Kidney (tissue), 14 donors: ENCODE results near the gene GLIS2. TPM values are rescaled to one million over a fixed set of nuclear protein-coding genes. Genes with fewer than 3 reads are reported as not detected.
A peak's percentile ranks its signal among the peaks of the same experiment; 100 is the strongest.

ENCODE experiments used
- DNase-seq, 5 donors: peaks; one replicate each; pipeline ENCODE4 v3.0.0-alpha.2; 2013 to 2020
- FAIRE-seq: peaks from 2 replicates; lab custom pipeline; 2012; peaks lifted over from hg19 to GRCh38; lab: Jason Lieb, UNC
- H3K27ac ChIP-seq, 2 donors: one replicate each; pipeline ENCODE4 v1.7.0; 2013; ENCODE audit warnings: low read depth in 2 of 2, low read length in 2 of 2, inconsistent platforms in 1 of 2
- H3K27me3 ChIP-seq: one replicate; pipeline ENCODE4 v1.7.1; 2013; ENCODE audit warnings: low read length, inconsistent platforms; ENCODE audit not compliant: control insufficient read depth, insufficient read depth
- H3K36me3 ChIP-seq, 3 donors: one replicate each; pipeline versions ENCODE4 v1.7.0 to v1.7.1; 2013; ENCODE audit warnings: low read length in 3 of 3, control low read depth in 1 of 3, inconsistent platforms in 1 of 3; ENCODE audit not compliant: insufficient read depth in 3 of 3, control insufficient read depth in 2 of 3
- H3K4me1 ChIP-seq, 3 donors: one replicate each; pipeline versions ENCODE4 v1.7.0 to v1.7.1; 2013; ENCODE audit warnings: low read length in 3 of 3, inconsistent platforms in 1 of 3, low read depth in 1 of 3; ENCODE audit not compliant: control insufficient read depth in 2 of 3, insufficient read depth in 2 of 3
- H3K4me3 ChIP-seq, 3 donors: one replicate each; pipeline versions ENCODE4 v1.7.0 to v1.8.1; 2013; ENCODE audit warnings: low read length in 3 of 3, control low read depth in 1 of 3, inconsistent platforms in 1 of 3
- H3K9ac ChIP-seq, 3 donors: one replicate each; pipeline versions ENCODE4 v1.7.0 to v1.7.1; 2013; ENCODE audit warnings: low read length in 3 of 3, control low read depth in 1 of 3, inconsistent platforms in 1 of 3
- H3K9me3 ChIP-seq, 3 donors: one replicate each; pipeline versions ENCODE4 v1.7.0 to v1.7.1; 2013; ENCODE audit warnings: low read length in 3 of 3, control low read depth in 1 of 3, inconsistent platforms in 1 of 3; ENCODE audit not compliant: control insufficient read depth in 2 of 3, insufficient read depth in 1 of 3
- intact Hi-C: fragments of 100-400 bp; cut with DNase I; formaldehyde crosslinking; loops from one replicate; pipeline ENCODE4 v1.11.1; 2022
- polyA plus RNA-seq: library from polyadenylated mRNA; stranded (reverse); fragments of 350-450 nt; fragmentation: Illumina TruSeq; extraction: RNeasy Lipid Tissue Mini Kit (QIAGEN cat#74804); gene quantifications from one replicate; pipeline ENCODE4 v1.2.3, GENCODE V29; 2014; ENCODE audit warnings: low read depth, low replicate concordance; ENCODE audit not compliant: insufficient read depth
- total RNA-seq: library from RNA; stranded (reverse); fragmentation: NEBNext Ultra II Directional; extraction: Animal tissue kit (Norgen Biotek cat#: 25700); gene quantifications from one replicate; pipeline ENCODE4 v1.2.1, GENCODE V29; 2021
- TF ChIP-seq, protein P1 (sequence below): IDR thresholded peaks from 3 replicates; pipeline ENCODE4 v1.5.1; 2012; ENCODE audit warnings: mild to moderate bottlenecking, moderate library complexity, borderline replicate concordance; ENCODE audit not compliant: insufficient read depth; ENCODE audit errors: extremely low read depth
- donor health status: control.
- donor health status: control.
- donor health status: control.
- donor health status: control.
- donor health status: control.
- donor health status: DM: yes; HTN: yes; CAD: no.
- donor health status: Normal renal cell carcinoma (clear cell type).

GLIS2 gene
- total and polyA plus RNA-seq, 2 donors from 2014 or later: 35.6 to 68.7 TPM

DNA sequence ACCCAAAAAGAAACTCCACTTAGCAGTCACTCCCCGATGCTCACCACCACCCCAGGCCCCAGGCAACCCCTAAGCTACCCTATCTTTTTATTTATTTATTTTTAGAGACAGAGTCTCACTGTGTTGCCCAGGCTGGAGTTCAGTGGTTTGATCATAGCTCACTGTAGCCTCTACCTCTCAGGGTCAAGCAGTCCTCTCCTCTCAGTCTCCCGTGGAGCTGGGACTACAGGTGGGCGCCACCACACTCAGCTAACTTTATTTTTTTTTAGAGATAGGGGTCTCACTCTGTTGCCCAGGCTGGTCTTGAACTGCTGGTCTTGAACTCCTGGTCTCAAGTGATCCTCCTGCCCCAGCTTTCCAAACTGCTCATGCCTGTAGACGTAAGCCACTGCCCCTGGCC is 14.7 kb upstream of the GLIS2 start:
- Histone ChIP-seq H3K9me3 (no peaks in the 10 kb centered on the region), H3K4me3 (no peak overlapping the region), H3K27me3 (no peaks in the 10 kb centered on the region), H3K36me3 (no peaks in the 10 kb centered on the region), H3K9ac (no peak overlapping the region), H3K4me1 (peaks cover 3 to 6% (median 3%) of the 10 kb centered on the region in 3 donors), H3K27ac (no peak overlapping the region)
- no peak for DNase-seq
- intact Hi-C loops: no loop called here
- FAIRE-seq: no peak
- TF ChIP-seq, protein P1, sequence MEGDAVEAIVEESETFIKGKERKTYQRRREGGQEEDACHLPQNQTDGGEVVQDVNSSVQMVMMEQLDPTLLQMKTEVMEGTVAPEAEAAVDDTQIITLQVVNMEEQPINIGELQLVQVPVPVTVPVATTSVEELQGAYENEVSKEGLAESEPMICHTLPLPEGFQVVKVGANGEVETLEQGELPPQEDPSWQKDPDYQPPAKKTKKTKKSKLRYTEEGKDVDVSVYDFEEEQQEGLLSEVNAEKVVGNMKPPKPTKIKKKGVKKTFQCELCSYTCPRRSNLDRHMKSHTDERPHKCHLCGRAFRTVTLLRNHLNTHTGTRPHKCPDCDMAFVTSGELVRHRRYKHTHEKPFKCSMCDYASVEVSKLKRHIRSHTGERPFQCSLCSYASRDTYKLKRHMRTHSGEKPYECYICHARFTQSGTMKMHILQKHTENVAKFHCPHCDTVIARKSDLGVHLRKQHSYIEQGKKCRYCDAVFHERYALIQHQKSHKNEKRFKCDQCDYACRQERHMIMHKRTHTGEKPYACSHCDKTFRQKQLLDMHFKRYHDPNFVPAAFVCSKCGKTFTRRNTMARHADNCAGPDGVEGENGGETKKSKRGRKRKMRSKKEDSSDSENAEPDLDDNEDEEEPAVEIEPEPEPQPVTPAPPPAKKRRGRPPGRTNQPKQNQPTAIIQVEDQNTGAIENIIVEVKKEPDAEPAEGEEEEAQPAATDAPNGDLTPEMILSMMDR: no peak

DNA sequence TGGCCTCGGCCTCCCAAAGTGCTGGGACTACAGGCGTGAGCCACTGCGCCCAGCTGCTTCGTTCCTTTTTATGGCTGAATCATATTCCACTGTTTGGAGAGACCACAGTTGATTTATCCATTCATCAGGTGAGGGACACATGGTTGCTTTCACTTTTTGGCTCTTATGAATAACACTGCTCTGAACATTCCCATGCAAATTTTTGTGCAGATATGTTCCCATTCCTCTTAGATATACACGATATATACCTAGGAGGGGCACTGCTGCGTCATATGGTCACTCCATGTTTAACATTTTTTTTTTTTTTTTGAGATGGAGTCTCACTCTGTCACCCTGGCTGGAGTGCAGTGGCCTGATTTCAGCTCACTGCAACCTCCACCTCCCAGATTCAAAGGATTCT is 13.9 kb upstream of the GLIS2 start:
- H3K4me1 ChIP-seq: peaks cover 5 to 13% (median 7%) of the 10 kb centered on the region in 3 donors
- H3K27ac ChIP-seq: no peak overlapping the region
- H3K9ac ChIP-seq: no peak overlapping the region
- no peaks in the 10 kb centered on the region for H3K36me3 ChIP-seq
- H3K27me3 ChIP-seq: no peaks in the 10 kb centered on the region
- TF ChIP-seq, protein P1: no peak
- H3K9me3 ChIP-seq: no peaks in the 10 kb centered on the region
- intact Hi-C loops: no loop called here
- no peak for FAIRE-seq
- no peak overlapping the region for H3K4me3 ChIP-seq
- DNase-seq: no peak

DNA sequence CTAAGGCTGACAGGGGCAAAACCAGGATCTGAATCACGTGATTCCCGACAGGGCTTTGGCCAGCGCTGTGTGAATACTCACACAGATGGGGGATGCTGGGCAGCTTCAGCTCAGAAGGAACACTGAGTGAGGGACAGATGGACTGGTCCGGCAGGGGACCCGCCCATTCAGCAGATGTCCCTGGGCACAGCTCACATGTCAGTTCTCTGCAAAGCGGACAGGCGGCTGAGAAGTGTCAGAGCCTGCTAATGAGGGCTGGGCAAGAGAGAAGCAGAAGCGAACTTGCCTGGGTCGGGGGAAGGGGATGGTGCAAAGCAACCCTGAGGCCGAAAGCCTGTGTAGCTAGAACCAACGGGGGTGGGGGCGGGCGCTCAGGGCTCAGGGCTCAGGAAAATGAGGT is 11.9 kb upstream of the GLIS2 start:
- TF ChIP-seq, protein P1: no peak
- no peaks in the 10 kb centered on the region for H3K27me3 ChIP-seq
- no peaks in the 10 kb centered on the region for H3K36me3 ChIP-seq
- no peak overlapping the region for H3K9ac ChIP-seq
- no peak overlapping the region for H3K4me3 ChIP-seq
- no peaks in the 10 kb centered on the region for H3K9me3 ChIP-seq
- no peak for FAIRE-seq
- H3K27ac ChIP-seq: no peak overlapping the region
- intact Hi-C loops: no loop called here
- no peak for DNase-seq
- H3K4me1 ChIP-seq: peaks cover 3 to 14% (median 8%) of the 10 kb centered on the region in 3 donors

DNA sequence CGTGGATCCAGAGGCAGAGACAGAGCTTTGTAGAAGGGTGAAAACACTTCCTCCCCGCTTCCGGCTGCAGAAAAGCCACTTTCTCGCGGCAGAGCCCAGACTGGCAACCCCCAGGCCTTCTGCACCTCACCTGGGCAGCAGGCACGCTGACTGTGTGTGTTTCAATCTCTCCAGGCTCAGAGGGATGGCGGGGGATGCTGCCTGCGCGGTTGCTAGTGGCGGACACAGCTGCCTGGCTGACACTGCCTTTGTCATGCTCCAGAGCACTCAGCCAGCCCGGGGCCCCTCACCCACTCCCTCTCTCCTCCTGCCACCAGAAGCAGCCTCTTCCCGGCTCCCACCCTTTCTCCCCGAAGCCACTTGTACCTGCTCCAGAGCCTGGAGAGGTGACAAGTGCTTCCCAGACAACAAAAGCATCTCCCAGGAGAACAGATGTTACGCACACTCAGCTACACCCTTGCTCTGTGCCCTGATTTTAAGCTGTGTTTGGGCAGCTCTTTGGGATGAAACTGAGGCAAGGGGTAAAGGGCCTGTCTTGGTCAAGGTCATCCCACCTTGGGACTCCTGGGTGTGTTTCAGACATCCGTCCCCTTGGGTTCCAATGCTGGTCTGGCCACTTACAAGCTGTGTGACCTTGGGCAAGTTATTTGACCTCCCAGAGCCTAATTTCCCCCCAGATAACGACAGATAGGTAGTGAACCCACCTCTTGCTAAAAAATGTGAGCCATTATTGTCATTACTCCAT is 9.2 kb upstream of the GLIS2 start:
- intact Hi-C loops: no loop called here
- FAIRE-seq (no peak), DNase-seq (peak; percentile 80 to 92 (median 85))
- Histone ChIP-seq H3K4me1 (peaks cover 2 to 10% (median 7%) of the 10 kb centered on the region in 3 donors), H3K4me3 (peak overlapping the region; percentile 67 to 90 (median 86)), H3K27ac (peak overlapping the region; percentile 93 to 94), H3K9ac (peak overlapping the region in 2 of 3 donors; percentile 68 to 80), H3K27me3 (no peaks in the 10 kb centered on the region), H3K9me3 (no peaks in the 10 kb centered on the region), H3K36me3 (no peaks in the 10 kb centered on the region)
- TF ChIP-seq, protein P1: no peak
